ENCODE data around the gene SH3PXD2A. TPM values are rescaled to one million over a fixed set of nuclear protein-coding genes. Genes with fewer than 3 reads are reported as not detected.

SH3PXD2A gene
- total RNA-seq, 3 donors from 2014 or later: 14.3 to 30.5 (median 14.7) TPM

DNA sequence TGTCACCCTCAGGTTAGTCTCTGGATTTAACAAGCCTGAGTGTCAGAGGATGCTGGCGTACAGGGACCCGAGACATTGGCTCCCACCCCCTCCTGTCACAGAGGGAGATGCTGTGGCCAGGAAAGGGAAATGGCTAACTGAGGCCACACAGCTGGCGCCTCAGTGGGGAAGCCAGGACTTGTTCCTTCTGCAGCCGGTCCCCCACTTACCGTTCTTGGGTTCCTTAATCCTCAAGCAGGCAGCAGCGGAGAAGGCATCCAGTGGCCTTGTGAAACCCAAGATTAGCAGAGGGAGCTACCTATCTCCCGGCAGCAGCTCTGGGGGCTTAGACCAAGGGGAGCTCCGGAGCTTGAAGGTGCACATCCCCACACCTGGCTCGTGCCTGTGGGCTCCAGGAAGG is 296.5 kb downstream of the SH3PXD2A start:
- intact Hi-C loops (cut with DNase I; ENCODE audit: low total_unique reads): no loop called here
- no peak overlapping the region for H3K4me3 ChIP-seq
- H3K27ac ChIP-seq: no peak overlapping the region
- peaks cover 0 to 5% of the 10 kb centered on the region in 2 donors for H3K9me3 ChIP-seq
- no peak for DNase-seq (ENCODE audit: low spot score in 2 of 2)
- no peak for TF ChIP-seq POLR2AphosphoS5 (IDR thresholded peaks at IDR 0.05)
- TF ChIP-seq, protein P1, sequence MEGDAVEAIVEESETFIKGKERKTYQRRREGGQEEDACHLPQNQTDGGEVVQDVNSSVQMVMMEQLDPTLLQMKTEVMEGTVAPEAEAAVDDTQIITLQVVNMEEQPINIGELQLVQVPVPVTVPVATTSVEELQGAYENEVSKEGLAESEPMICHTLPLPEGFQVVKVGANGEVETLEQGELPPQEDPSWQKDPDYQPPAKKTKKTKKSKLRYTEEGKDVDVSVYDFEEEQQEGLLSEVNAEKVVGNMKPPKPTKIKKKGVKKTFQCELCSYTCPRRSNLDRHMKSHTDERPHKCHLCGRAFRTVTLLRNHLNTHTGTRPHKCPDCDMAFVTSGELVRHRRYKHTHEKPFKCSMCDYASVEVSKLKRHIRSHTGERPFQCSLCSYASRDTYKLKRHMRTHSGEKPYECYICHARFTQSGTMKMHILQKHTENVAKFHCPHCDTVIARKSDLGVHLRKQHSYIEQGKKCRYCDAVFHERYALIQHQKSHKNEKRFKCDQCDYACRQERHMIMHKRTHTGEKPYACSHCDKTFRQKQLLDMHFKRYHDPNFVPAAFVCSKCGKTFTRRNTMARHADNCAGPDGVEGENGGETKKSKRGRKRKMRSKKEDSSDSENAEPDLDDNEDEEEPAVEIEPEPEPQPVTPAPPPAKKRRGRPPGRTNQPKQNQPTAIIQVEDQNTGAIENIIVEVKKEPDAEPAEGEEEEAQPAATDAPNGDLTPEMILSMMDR (IDR thresholded peaks at IDR 0.05): no peak
- TF ChIP-seq POLR2A (IDR thresholded peaks at IDR 0.05): no peak
- no peaks in the 10 kb centered on the region for H3K36me3 ChIP-seq
- H3K27me3 ChIP-seq: no peaks in the 10 kb centered on the region
- H3K4me1 ChIP-seq: peaks cover 0 to 6% of the 10 kb centered on the region in 2 donors

DNA sequence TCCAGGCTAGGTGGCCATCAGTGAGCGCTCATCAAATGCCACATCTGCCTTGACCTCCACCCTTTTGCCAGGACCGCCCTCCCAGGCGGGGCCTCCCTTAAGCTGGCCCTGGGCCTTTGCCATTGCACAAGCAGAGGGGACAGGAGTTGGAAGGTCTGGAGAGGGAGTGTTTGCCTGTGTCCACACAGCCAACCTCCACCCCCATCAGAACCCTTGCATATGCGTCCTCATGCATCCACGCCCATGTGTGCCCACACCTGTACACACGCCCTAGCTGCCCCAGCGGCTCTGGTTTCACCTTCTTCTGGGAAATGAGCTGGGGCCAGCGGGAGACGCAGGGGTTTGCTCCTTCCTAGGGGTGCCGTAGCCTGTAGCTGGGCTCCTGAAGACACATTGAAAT is 297.9 kb downstream of the SH3PXD2A start:
- intact Hi-C loops (cut with DNase I; ENCODE audit: low total_unique reads): no loop called here
- H3K36me3 ChIP-seq: no peaks in the 10 kb centered on the region
- no peak for TF ChIP-seq POLR2A (IDR thresholded peaks at IDR 0.05)
- TF ChIP-seq, protein P1 (IDR thresholded peaks at IDR 0.05): no peak
- no peak for TF ChIP-seq POLR2AphosphoS5 (IDR thresholded peaks at IDR 0.05)

DNA sequence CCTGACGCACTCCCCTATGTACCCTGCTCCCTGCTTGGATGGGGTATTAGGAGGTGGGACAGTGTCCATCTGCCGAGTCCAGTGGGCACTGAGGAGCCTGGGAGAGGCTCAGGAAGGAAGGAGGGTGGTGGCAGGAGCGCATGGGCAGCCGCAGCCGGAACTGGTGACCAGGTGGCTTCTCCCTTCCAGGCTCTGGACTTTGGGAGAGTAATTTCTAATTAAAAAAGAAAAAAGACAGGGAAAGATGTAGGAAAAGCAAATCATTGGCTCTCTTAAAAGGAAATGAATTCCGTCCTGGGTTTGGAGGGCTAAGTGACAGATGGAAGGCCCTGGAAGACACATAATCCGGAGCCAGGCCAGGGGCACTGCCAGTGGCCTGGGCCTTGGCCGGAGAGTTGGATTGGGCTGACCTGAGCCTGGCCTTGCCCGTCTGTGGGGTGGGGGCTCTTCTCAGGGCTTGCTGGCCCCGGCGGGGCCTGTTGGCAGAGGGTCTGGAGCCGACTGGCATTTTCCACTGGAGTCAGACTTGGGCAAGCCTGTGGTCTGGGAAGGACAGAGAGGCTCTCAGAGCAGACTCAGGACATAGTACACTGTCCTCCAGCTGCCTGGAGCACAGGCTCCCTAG is 298.9 kb downstream of the SH3PXD2A start:
- Histone ChIP-seq H3K27me3 (no peaks in the 10 kb centered on the region), H3K9me3 (peaks cover 0 to 4% of the 10 kb centered on the region in 2 donors), H3K36me3 (no peaks in the 10 kb centered on the region), H3K4me3 (no peak overlapping the region), H3K4me1 (peaks cover 0 to 6% of the 10 kb centered on the region in 2 donors), H3K27ac (no peak overlapping the region)
- intact Hi-C loops (cut with DNase I; ENCODE audit: low total_unique reads): no loop called here
- DNase-seq (ENCODE audit: low spot score in 2 of 2): no peak
- TF ChIP-seq POLR2AphosphoS5 (IDR thresholded peaks at IDR 0.05): no peak
- no peak for TF ChIP-seq POLR2A (IDR thresholded peaks at IDR 0.05)
- TF ChIP-seq, protein P1 (IDR thresholded peaks at IDR 0.05): no peak

More for the DNA sequence above, 297.9 kb downstream of the SH3PXD2A start:
- Histone ChIP-seq H3K9me3 (peaks cover 0 to 5% of the 10 kb centered on the region in 2 donors), H3K27ac (no peak overlapping the region), H3K4me3 (no peak overlapping the region), H3K27me3 (no peaks in the 10 kb centered on the region), H3K4me1 (peaks cover 0 to 6% of the 10 kb centered on the region in 2 donors)
- no peak for DNase-seq (ENCODE audit: low spot score in 2 of 2)

DNA sequence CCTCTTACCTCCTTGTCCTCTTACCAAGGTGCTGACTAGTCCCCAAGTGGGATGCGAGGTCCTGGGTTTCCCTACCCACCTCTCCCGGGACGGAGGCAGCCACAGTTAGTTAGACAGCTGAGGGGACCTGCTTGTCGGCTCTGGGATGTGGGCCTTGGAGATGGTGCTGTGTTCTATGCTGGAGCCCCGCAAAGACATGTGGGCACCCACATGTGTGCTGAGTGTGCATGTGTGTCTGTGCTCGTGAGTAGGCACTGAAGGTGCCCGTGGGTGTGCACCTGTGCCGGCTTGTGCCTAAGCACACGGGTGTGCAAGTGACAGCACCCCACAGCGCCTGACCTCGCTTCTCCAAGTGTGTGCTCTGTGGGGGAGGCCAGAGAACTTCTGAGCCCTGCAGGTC is 299.7 kb downstream of the SH3PXD2A start:
- Histone ChIP-seq H3K4me1 (peaks cover 0 to 6% of the 10 kb centered on the region in 2 donors), H3K27me3 (no peaks in the 10 kb centered on the region), H3K27ac (no peak overlapping the region), H3K4me3 (peak overlapping the region in 2 of 3 donors; percentile 54 to 76), H3K9me3 (no peaks in the 10 kb centered on the region), H3K36me3 (no peaks in the 10 kb centered on the region)
- intact Hi-C loops (cut with DNase I; ENCODE audit: low total_unique reads): no loop called here
- DNase-seq (ENCODE audit: low spot score in 2 of 2): no peak
- TF ChIP-seq, protein P1 (IDR thresholded peaks at IDR 0.05): no peak
- TF ChIP-seq POLR2A (IDR thresholded peaks at IDR 0.05): no peak
- TF ChIP-seq POLR2AphosphoS5 (IDR thresholded peaks at IDR 0.05): no peak

DNA sequence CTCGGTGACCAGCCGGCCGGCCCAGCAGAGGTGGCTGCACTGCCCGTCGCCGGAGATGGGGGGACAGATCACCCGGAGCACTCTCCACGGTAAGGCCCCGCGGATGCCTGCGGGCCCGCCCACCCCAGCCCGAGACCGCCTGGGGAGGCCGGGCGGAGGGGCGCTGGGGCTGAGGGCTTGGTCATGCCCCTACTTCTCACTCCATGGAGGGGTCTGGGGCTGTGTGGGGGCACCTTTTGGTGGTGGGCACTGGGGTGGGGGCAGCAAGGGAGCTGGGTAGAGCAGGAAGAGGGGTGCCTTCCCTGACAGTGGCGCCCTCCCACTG is 300.1 kb downstream of the SH3PXD2A start:
- TF ChIP-seq POLR2AphosphoS5 (IDR thresholded peaks at IDR 0.05) (no peak), POLR2A (IDR thresholded peaks at IDR 0.05) (no peak)
- TF ChIP-seq, protein P1 (IDR thresholded peaks at IDR 0.05): no peak
- Histone ChIP-seq H3K36me3 (no peaks in the 10 kb centered on the region), H3K9me3 (no peaks in the 10 kb centered on the region), H3K27me3 (no peaks in the 10 kb centered on the region), H3K4me1 (peaks cover 0 to 6% of the 10 kb centered on the region in 2 donors), H3K4me3 (peak overlapping the region; percentile 32 to 76 (median 54)), H3K27ac (no peak overlapping the region)
- no peak for DNase-seq (ENCODE audit: low spot score in 2 of 2)
- intact Hi-C loops (cut with DNase I; ENCODE audit: low total_unique reads): no loop called here
